GM19023 (cell line): ENCODE measurements around the gene TRIM74.
A peak's percentile ranks its signal among the peaks of the same experiment; 100 is the strongest.
"Not testable (repeated sequence)": the region's sequence is repeated elsewhere in the genome, so short reads cannot be mapped to it uniquely, and the experiment has no call there.

Experiments
- ATAC-seq: cut with Tn5 transposase; IDR thresholded peaks from one replicate; pipeline ENCODE4 v1.9.1; 2021; ENCODE audit warnings: mild to moderate bottlenecking, moderate library complexity; ENCODE audit not compliant: unreplicated experiment

The TRIM74 gene

GRCh38 chr7:72960029-72960428 lies 9.2 kb downstream of the TRIM74 start:
- not testable (repeated sequence) for ATAC-seq

- peak; percentile 88 for ATAC-seq
Measured at GRCh38 chr7:72954563-72955198, 14.6 kb downstream of the TRIM74 start.

GRCh38 chr7:72953901-72954562 lies 15.2 kb downstream of the TRIM74 start:
- ATAC-seq: peak; percentile 64

GRCh38 chr7:72950432-72950831 lies 18.8 kb downstream of the TRIM74 start:
- ATAC-seq: not testable (repeated sequence)

GRCh38 chr7:72949686-72950085 lies 19.6 kb downstream of the TRIM74 start:
- not testable (repeated sequence) for ATAC-seq

- ATAC-seq: not testable (repeated sequence)
Measured at GRCh38 chr7:72949276-72949675, 20.0 kb downstream of the TRIM74 start.

GRCh38 chr7:72948714-72949113 lies 20.6 kb downstream of the TRIM74 start:
- ATAC-seq: not testable (repeated sequence)

GRCh38 chr7:72946130-72946745 lies 23.0 kb downstream of the TRIM74 start:
- ATAC-seq: not testable (repeated sequence)

GRCh38 chr7:72945597-72945996 lies 23.7 kb downstream of the TRIM74 start:
- not testable (repeated sequence) for ATAC-seq

- not testable (repeated sequence) for ATAC-seq
Measured at GRCh38 chr7:72944937-72945336, 24.3 kb downstream of the TRIM74 start.

- ATAC-seq: not testable (repeated sequence)
Measured at GRCh38 chr7:72942956-72943355, 26.3 kb downstream of the TRIM74 start.

- not testable (repeated sequence) for ATAC-seq
Measured at GRCh38 chr7:72942022-72942705, 27.1 kb downstream of the TRIM74 start.

GRCh38 chr7:72928216-72928615 lies 41.0 kb downstream of the TRIM74 start:
- ATAC-seq: not testable (repeated sequence)

GRCh38 chr7:72927791-72928190 lies 41.5 kb downstream of the TRIM74 start:
- not testable (repeated sequence) for ATAC-seq

- ATAC-seq: no peak
Measured at GRCh38 chr7:72925546-72926120, 43.6 kb downstream of the TRIM74 start.

GRCh38 chr7:72924733-72925545 lies 44.3 kb downstream of the TRIM74 start, which contains the start of gene POM121:
Gene POM121, plus strand, starts transcription at chr7:72925095. Its CDS starts 27 bp downstream, at chr7:72925122.
- ATAC-seq: peak; percentile 77

GRCh38 chr7:72924386-72924732 lies 44.9 kb downstream of the TRIM74 start:
- ATAC-seq: peak; percentile 12

- ATAC-seq: no peak
Measured at GRCh38 chr7:72919256-72919775, 50.0 kb downstream of the TRIM74 start.

- peak; percentile 78 for ATAC-seq
Measured at GRCh38 chr7:72914756-72915525, 54.3 kb downstream of the TRIM74 start.
